Stimulated activated CD4-positive, alpha-beta T cell treated with anti-CD3 and anti-CD28 coated beads, Interleukin-4, amount 100 ng/mL, for 24 hours (primary cell): Measurements from ENCODE around the gene TMEM132D.

ENCODE experiments used
- DNase-seq: peaks from one replicate; pipeline ENCODE4 v3.0.0-alpha.2; 2020

The TMEM132D gene

DNA sequence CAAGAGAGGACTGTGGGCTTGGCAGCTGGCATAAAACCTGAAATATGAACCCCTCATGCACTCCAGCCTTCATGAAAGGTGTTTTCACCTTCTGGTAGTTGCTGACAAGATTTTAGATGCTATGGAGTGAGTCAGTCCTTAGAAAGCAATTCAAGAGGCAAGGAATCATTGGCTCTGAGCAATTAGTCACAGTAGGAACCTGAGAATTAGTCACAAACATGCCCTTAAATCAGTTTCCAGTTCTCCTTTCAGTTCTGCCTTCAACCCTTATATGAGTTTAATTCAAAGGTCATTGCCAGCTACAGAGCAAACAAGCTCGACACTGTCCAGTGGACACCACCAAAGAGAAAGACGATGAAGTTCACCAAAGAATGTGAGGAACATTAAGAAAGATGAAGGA is 578.3 kb downstream of the TMEM132D start:
- no peak for DNase-seq

- DNase-seq = no peak
Observed at GRCh38 chr12:129312048-129312447, 591.8 kb downstream of the TMEM132D start.

GRCh38 chr12:129310346-129310745 is 593.5 kb downstream of the TMEM132D start:
- no peak for DNase-seq

DNA sequence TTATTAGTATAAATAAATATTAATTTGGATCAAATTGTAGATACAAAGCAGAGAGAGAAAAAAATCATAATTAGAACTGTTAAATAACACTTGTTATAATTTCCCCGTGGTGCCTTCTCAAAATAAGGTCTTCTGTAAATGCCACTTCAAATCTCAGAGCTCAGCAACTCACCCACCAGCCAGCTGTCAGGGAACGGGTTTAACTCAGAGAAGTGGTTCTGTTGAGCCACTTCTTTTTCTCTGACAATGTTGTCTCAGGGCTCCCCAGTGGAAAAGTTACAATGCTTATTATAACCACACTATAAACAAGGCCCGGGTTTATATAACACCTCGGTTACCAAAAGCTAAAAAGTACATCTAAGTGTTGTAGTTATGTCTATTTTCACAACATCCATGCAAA is 598.0 kb downstream of the TMEM132D start:
- no peak for DNase-seq

GRCh38 chr12:129304529-129304928 is 599.3 kb downstream of the TMEM132D start:
- no peak for DNase-seq

GRCh38 chr12:129300011-129300410 is 603.8 kb downstream of the TMEM132D start:
- DNase-seq = no peak

- no peak for DNase-seq
Observed at GRCh38 chr12:129298921-129299320, 604.9 kb downstream of the TMEM132D start.

GRCh38 chr12:129296671-129297070 is 607.2 kb downstream of the TMEM132D start:
- no peak for DNase-seq

DNA sequence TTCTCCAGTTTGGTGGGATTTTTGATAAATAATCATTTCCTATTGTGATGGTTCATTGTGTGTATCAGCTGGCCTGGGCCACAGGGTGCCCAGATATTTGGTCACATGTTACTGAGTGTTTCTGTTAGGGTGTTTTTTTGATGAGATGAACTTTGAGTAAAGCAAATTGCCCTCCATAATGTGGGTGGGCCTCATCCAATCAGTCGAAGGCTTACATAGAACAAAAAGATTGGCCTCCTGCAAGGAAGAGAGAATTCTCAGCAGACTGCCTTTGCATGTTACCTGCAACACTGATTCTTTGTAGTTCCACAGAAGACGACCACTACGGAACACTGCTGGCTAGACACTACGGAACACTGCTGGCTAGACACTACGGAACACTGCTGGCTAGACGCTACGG is 609.0 kb downstream of the TMEM132D start:
- DNase-seq = no peak

DNA sequence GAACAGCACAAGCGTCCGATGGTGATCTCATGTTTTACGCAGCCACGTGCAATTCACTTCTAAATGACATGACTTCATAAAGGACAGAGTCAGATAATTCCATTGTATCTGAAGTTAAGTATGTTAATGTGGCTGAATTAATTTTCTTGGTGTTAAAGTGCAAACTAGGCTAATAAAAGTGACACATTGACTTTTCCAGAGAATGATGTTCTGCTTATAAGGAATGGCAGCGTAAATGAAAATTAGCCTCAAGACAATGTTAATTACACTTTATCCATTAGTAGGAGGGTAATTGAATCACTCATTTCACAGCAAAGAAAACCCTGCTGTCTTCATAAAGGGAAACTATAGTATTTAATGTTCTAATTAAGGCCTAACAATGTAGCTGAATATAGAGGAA is 624.1 kb downstream of the TMEM132D start:
- DNase-seq = no peak

DNA sequence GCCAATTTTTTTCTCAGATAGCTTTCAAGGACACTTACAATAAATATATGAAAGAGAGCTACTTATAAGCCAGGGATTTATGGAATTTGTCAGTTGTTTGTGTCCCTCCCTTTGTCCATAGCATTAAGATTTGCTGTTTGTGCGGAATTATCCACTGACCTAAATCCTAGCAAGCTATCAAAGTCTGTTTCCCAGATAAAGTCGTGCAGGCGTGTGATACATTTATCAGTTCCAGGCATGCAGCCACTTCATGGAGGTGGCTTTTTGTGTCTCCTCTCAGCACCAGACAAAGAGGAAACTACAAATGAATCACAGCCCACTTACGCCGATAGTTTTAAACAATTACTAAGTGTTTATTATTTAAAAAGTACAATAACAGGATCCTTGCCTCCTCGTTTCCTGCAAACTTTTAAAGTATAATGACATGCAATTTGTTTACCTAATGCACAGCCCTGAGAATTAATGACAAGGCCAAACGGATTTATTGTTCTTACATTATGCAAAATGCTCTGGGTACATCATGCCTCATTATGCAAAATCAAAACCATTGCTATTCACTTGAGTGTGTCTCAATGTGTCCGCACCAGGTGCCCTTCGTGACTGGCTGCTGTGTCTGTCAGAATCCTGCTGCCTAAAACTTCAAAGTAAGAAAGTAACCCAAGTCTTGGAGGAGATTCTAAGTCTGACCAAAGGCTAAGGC is 627.3 kb downstream of the TMEM132D start:
- DNase-seq = no peak

DNA sequence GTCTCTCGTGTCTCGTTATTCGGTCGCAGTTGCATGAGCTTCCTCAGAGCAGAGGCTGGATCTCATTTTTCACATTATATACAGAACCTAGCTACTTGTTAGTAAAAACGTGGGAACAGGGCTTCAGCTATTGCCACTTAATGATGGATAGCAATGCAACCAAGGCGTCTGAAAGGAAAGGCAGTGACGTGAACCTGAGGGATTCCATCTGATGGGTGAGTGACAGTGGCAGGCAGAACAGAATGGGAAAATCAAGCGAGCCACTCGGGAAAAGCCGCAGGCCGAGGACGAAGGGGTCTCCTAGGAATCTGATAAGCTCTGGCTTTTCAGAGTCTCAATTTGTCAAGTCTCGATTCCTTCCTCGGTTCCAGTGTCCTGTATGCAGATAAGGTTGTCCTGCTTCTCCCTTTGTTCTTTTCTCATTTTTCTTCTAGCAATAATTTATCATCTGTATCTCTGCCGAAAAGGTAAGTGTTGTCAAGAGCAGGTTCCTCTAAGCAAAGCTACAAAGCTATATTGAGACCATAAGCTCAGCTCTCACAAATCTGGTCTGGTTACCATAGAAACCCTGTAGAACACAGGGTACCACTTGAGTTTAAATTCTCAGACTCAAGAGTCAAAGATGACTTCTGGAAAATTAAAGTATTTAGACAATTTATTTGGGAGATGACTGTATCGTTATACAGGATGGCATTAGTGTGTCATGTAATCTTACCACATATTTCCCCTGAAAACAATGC is 633.9 kb downstream of the TMEM132D start:
- no peak for DNase-seq

DNA sequence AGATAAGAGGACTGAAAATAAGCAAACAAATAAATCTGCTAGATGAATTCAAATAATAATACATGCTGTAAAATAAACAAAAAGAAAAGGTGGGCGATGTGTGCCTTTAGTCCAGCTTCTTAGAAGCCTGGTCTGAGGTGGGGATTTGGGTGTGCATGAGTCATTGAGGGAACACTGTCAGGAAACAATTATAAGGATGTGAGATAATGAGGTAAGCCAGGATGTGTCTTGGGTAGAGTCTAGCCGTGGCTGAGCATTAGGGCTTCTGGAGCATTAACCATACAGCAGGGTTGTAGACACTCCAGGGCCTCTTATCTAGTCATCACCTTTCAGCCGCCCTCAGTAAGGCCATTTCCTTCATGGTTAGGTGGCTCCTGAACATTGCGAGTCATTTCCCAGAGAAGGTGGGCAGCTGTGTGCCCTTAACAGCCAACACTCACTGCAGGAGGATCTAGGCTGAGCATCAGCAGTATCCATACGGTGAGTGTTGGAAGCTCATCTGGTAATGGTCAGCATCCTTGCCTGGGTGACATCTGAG is 645.0 kb downstream of the TMEM132D start:
- DNase-seq = no peak

GRCh38 chr12:129257524-129257923 is 646.3 kb downstream of the TMEM132D start:
- DNase-seq = no peak

GRCh38 chr12:129246630-129247029 is 657.2 kb downstream of the TMEM132D start:
- DNase-seq = no peak

- no peak for DNase-seq
Observed at GRCh38 chr12:129245769-129246168, 658.1 kb downstream of the TMEM132D start.

DNA sequence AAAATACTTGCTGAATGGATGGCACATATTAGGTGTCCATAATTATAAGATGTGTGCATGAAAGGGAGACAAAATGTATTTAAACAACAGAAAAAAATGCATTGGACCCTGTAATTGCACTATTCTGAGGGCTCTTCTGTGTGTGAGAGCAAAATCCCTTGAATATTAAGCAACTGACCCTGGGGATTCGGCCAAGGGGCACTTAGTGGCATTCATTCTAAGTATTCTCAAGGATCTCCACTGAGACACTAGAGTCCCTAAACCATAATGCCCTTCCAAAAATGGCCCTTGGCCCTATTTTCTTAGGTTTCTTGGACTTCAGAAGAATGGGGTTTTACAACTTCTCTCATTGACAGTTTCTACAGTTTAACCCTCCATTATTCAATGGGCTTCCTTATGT is 662.0 kb downstream of the TMEM132D start:
- DNase-seq = no peak

GRCh38 chr12:129237881-129238280 is 665.9 kb downstream of the TMEM132D start:
- no peak for DNase-seq

- DNase-seq = no peak
Observed at GRCh38 chr12:129234209-129234608, 669.6 kb downstream of the TMEM132D start.

DNA sequence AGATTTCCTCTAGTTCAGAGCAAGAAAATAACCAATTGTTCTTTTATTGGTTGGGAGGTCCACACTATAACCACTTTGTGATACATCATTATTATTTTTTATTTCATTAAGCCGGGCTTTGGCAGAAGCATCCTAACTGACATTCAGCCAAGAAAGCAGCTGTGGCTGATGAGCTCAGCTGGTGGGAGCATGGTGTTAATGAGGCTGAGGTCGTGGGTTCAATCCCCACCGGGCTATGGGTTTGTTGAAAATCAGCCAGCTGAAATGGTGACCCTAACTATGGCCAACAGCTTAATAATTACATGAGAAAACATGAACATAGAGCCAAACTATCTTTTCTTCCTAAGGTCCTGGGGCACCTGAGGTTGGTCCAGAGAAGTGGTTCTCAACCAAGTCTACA is 672.3 kb downstream of the TMEM132D start:
- DNase-seq = no peak

GRCh38 chr12:129230995-129231394 is 672.8 kb downstream of the TMEM132D start:
- no peak for DNase-seq

DNA sequence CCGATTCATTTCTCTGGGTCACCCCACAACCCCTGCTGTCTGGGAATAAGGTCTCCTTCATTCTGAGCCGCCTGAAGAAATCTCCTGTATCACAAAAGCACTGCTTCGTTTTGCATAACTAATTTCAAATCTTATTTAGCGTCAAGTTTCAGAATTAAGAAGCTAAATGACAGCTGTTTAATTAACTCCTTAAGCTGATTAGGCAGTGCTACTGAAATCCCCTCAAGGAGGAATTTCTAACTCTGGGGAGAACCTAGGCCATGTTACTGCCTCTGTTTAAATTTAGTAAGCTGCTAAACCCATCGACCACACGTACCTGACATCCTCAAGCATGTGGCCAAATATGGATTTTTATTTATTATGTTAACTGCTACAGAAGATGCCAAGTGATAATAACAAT is 677.0 kb downstream of the TMEM132D start:
- no peak for DNase-seq

- no peak for DNase-seq
Observed at GRCh38 chr12:129226005-129226404, 677.8 kb downstream of the TMEM132D start.

DNA sequence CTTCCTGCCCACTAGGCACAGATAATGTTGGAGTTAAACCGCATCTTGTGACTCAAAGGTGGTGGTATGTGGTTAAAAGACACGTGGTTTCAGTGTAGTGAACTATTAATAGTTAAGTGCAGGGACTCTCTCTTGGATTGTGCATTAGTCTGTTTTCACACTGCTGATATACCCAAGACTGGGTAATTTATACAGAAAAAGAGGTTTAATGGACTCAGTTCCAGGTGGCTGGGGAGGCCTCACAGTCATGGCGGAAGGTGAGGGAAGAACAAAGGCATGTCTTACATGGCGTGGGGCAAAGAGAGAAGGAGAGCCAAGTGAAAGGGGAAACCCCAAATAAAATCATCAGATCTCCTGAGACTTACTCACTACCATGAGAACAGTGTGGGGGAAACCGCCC is 688.3 kb downstream of the TMEM132D start:
- no peak for DNase-seq
